BJ (cell line): ENCODE results near the gene ZNF280C. TPM values are rescaled to one million over a fixed set of nuclear protein-coding genes. Genes with fewer than 3 reads are reported as not detected.

Experiments used
- CTCF ChIA-PET: fragments of 350-600 bp; formaldehyde crosslinking; extraction: SDS; loops from one replicate; lab custom pipeline; 2021; ENCODE audit warnings: antibody characterized with exemption, inconsistent platforms; lab: Yijun Ruan, JAX
- POLR2A ChIA-PET: fragments of 300-600 bp; sonication (Branson Sonifier 250); formaldehyde crosslinking; extraction: SDS; loops from one replicate; lab custom pipeline; 2021; ENCODE audit warnings: antibody characterized with exemption; lab: Charles Lee
- DNase-seq: peaks from one replicate; pipeline ENCODE4 v3.0.0-alpha.2; 2011; ENCODE audit warnings: low read depth
- H3K27me3 ChIP-seq: 2 replicates; pipeline ENCODE4 v1.6.0; 2011; ENCODE audit warnings: low read length; ENCODE audit not compliant: control insufficient read depth, insufficient read depth
- H3K36me3 ChIP-seq: 2 replicates; pipeline ENCODE4 v1.5.1; 2011; ENCODE audit warnings: low read length; ENCODE audit not compliant: control insufficient read depth, insufficient read depth
- H3K4me3 ChIP-seq: 2 replicates; pipeline ENCODE4 v1.5.1; 2011; ENCODE audit warnings: low read depth, mild to moderate bottlenecking, control low read depth, low read length
- polyA plus RNA-seq: library from polyadenylated mRNA; depleted of rRNA; stranded (reverse); fragments of >200 nt; gene quantifications from 2 replicates; pipeline ENCODE4 v1.2.3, GENCODE V29; 2011
- TF ChIP-seq, protein P1 (sequence below): IDR thresholded peaks from 2 replicates; pipeline ENCODE4 v1.5.1; 2011; ENCODE audit warnings: low read depth, mild to moderate bottlenecking, control low read depth, inconsistent platforms, low read length, moderate library complexity; ENCODE audit not compliant: insufficient read depth

ZNF280C gene
- polyA plus RNA-seq, 1 experiment: 2.1 TPM

DNA sequence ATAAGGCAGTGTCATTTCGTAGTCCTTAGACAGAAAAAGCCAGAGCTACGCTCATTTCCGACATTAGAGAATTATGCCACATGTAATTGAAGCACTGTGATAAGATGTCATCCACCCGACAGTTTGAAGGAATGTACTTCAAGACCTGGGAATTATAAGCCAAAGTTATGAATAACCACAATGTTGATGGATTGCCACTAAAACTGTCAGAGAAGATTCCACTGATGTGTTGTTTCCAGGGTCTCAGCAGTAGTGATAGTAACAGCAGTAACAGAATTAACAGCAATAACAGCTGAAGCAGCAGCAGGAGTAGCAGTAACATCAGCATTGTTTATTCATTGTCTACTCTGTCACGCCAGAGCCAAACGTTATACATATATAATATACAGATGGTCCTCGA lies 72.2 kb downstream of the ZNF280C start:
- DNase-seq: no peak
- Histone ChIP-seq H3K4me3 (no peak overlapping the region), H3K27me3 (no peaks in the 10 kb centered on the region), H3K36me3 (no peaks in the 10 kb centered on the region)
- TF ChIP-seq, protein P1, sequence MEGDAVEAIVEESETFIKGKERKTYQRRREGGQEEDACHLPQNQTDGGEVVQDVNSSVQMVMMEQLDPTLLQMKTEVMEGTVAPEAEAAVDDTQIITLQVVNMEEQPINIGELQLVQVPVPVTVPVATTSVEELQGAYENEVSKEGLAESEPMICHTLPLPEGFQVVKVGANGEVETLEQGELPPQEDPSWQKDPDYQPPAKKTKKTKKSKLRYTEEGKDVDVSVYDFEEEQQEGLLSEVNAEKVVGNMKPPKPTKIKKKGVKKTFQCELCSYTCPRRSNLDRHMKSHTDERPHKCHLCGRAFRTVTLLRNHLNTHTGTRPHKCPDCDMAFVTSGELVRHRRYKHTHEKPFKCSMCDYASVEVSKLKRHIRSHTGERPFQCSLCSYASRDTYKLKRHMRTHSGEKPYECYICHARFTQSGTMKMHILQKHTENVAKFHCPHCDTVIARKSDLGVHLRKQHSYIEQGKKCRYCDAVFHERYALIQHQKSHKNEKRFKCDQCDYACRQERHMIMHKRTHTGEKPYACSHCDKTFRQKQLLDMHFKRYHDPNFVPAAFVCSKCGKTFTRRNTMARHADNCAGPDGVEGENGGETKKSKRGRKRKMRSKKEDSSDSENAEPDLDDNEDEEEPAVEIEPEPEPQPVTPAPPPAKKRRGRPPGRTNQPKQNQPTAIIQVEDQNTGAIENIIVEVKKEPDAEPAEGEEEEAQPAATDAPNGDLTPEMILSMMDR: no peak
- CTCF ChIA-PET: interaction anchor here (0.6 to 1.2 kb wide), 2 partner anchors 136 to 242 kb away, joined by 3 read pairs; no protein-coding TSS in a partner anchor
- POLR2A ChIA-PET: no interaction called here

DNA sequence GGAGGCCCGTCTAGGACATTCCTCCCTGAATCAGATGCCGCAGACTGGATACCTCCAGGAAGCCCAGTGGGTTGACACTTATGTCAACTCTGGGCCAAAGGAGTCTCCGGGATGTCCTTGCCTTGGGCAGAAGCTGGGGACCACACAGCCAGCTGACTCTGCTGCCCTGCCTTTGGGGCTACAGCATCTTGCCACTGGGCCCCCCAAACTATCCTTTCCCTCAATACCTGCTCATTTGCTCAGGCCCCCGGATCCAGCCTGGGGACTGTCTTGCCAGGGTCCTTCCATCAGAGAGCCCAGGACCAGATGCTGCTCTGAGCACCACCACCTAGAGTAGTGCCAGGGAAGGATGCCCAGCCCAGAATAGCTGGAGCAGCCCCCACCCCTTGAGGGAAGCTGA lies 77.9 kb downstream of the ZNF280C start:
- CTCF ChIA-PET: interaction anchor here (1.5 to 5.4 kb wide), 3 partner anchors 9 to 130 kb away, joined by 3 to 44 read pairs (median 4); no protein-coding TSS in a partner anchor

DNA sequence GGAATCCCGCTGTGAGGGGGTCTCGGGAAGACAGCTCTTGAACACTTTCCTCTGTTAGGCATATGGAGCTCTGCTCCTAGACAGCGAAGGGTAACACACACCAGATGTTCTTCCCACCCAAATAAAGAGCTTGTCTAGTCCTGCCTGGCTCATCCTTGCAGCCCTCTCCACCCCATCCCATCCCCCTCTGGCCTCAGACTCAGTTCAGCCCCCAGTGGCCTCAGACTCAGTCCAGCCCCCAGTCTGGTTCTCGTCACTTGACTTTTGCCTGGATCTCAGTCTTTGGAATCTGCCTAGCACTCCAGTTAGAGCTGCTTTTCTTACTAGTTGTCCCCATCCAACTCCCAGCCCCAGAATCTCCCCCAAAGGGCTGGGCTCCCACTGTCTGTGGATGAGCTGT lies 82.0 kb downstream of the ZNF280C start:
- no peaks in the 10 kb centered on the region for H3K36me3 ChIP-seq
- H3K4me3 ChIP-seq: no peak overlapping the region
- TF ChIP-seq, protein P1: no peak
- DNase-seq: no peak
- no peaks in the 10 kb centered on the region for H3K27me3 ChIP-seq
- ChIA-PET POLR2A (no interaction called here), CTCF (interaction anchor here (0.7 to 1.7 kb wide), 2 partner anchors 12 to 13 kb away, joined by 3 to 4 read pairs; no protein-coding TSS in a partner anchor)

More for the DNA sequence above, 77.9 kb downstream of the ZNF280C start:
- Histone ChIP-seq H3K27me3 (no peaks in the 10 kb centered on the region), H3K36me3 (no peaks in the 10 kb centered on the region), H3K4me3 (no peak overlapping the region)
- TF ChIP-seq, protein P1: no peak
- no peak for DNase-seq
- POLR2A ChIA-PET: no interaction called here

DNA sequence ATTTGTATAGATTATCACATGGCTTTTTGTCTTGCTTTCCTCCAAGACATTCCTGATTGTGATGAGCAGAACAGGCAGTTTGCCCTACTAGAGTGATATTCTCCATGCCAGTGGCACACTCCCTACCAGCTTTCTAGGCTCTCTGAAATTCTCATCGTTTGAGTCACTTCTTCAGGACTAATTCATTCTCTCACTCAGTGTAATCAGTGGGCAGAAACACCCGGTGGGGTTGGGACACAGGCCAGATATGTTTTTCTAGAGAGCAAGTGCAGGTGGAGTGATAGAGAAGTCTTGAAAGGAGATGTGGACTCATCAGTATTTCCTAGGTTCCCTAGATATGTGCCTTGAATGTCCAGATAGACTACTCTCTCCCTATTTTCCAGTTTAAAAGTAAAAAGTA lies 83.8 kb downstream of the ZNF280C start:
- H3K27me3 ChIP-seq: no peaks in the 10 kb centered on the region
- ChIA-PET POLR2A (no interaction called here), CTCF (no interaction called here)
- no peaks in the 10 kb centered on the region for H3K36me3 ChIP-seq
- DNase-seq: no peak
- no peak overlapping the region for H3K4me3 ChIP-seq
- TF ChIP-seq, protein P1: no peak

DNA sequence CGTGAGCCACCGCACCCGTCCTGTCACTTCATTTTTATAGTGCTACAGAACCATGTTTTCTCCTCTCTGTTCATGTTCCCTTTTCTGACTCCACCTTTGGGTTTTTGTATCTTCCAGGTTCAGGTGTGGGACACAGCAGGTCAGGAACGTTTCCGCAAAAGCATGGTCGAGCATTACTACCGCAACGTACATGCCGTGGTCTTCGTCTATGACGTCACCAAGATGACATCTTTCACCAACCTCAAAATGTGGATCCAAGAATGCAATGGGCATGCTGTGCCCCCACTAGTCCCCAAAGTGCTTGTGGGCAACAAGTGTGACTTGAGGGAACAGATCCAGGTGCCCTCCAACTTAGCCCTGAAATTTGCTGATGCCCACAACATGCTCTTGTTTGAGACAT lies 84.5 kb downstream of the ZNF280C start:
- ChIA-PET CTCF (no interaction called here), POLR2A (no interaction called here)
- H3K4me3 ChIP-seq: no peak overlapping the region
- no peaks in the 10 kb centered on the region for H3K36me3 ChIP-seq
- TF ChIP-seq, protein P1: no peak
- DNase-seq: no peak
- no peaks in the 10 kb centered on the region for H3K27me3 ChIP-seq
